ENCODE results near the gene GPRC5A.

DNA sequence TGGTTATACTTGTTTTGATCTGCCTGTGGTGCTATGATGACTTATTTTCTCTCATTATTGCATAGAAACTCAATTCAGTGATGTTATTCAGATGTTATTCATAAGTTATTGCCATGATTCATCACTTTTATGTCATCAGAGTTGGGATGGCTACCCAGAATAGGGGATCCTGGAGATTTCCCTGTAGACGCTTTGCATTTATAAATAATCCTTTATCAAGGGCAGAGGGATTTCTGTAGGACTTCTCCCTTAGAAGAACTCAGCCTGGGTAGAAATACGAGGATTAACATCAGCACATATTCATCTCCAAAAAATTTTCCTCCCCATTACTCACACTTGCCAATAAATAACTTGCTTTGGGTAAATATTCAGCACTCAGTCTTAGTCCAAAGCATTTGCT lies 4.9 kb downstream of the GPRC5A start:
- TF ChIP-seq, protein P1, sequence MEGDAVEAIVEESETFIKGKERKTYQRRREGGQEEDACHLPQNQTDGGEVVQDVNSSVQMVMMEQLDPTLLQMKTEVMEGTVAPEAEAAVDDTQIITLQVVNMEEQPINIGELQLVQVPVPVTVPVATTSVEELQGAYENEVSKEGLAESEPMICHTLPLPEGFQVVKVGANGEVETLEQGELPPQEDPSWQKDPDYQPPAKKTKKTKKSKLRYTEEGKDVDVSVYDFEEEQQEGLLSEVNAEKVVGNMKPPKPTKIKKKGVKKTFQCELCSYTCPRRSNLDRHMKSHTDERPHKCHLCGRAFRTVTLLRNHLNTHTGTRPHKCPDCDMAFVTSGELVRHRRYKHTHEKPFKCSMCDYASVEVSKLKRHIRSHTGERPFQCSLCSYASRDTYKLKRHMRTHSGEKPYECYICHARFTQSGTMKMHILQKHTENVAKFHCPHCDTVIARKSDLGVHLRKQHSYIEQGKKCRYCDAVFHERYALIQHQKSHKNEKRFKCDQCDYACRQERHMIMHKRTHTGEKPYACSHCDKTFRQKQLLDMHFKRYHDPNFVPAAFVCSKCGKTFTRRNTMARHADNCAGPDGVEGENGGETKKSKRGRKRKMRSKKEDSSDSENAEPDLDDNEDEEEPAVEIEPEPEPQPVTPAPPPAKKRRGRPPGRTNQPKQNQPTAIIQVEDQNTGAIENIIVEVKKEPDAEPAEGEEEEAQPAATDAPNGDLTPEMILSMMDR (CRISPR knock-in tag; IDR thresholded peaks at IDR 0.05): no peak
- no peak for TF ChIP-seq ZFYVE20 (CRISPR knock-in tag; IDR thresholded peaks at IDR 0.05; ENCODE audit: borderline replicate concordance, low read depth)
